Inflammatory macrophage (primary cell): ENCODE measurements around the gene CAMTA1.

Experiments used
- DNase-seq, 2 donors: peaks; one replicate each; pipeline ENCODE4 v3.0.0-alpha.2; 2020 to 2022

Gene CAMTA1

GRCh38 chr1:7572654-7573152 is 787.4 kb downstream of the CAMTA1 start:
- DNase-seq, result no peak

GRCh38 chr1:7573481-7573880 is 788.2 kb downstream of the CAMTA1 start:
- DNase-seq, result no peak

- DNase-seq, result no peak
These were observed 789.1 kb downstream of the CAMTA1 start for GRCh38 chr1:7574121-7575040.

GRCh38 chr1:7575041-7575400 is 789.8 kb downstream of the CAMTA1 start:
- no peak for DNase-seq

- no peak for DNase-seq
These were observed 791.8 kb downstream of the CAMTA1 start for GRCh38 chr1:7576946-7577657.

GRCh38 chr1:7578206-7578605 is 793.0 kb downstream of the CAMTA1 start:
- no peak for DNase-seq

- no peak for DNase-seq
These were observed 793.8 kb downstream of the CAMTA1 start for GRCh38 chr1:7579016-7579415.

GRCh38 chr1:7579831-7580804 is 794.9 kb downstream of the CAMTA1 start:
- DNase-seq, result no peak

- no peak for DNase-seq
These were observed 795.9 kb downstream of the CAMTA1 start for GRCh38 chr1:7580923-7581753.

GRCh38 chr1:7581754-7582459 is 796.7 kb downstream of the CAMTA1 start:
- DNase-seq, result no peak

- DNase-seq, result no peak
These were observed 797.3 kb downstream of the CAMTA1 start for GRCh38 chr1:7582460-7582972.

GRCh38 chr1:7583291-7584096 is 798.2 kb downstream of the CAMTA1 start:
- no peak for DNase-seq

GRCh38 chr1:7584157-7584556 is 798.9 kb downstream of the CAMTA1 start:
- DNase-seq, result no peak

GRCh38 chr1:7584643-7585042 is 799.4 kb downstream of the CAMTA1 start:
- no peak for DNase-seq

- DNase-seq, result no peak
These were observed 800.1 kb downstream of the CAMTA1 start for GRCh38 chr1:7585216-7585907.

GRCh38 chr1:7586031-7586941 is 801.0 kb downstream of the CAMTA1 start:
- DNase-seq, result no peak

GRCh38 chr1:7587108-7587772 is 802.0 kb downstream of the CAMTA1 start:
- DNase-seq, result no peak
